ENCODE measurements around the gene EFCC1. TPM values are rescaled to one million over a fixed set of nuclear protein-coding genes. Genes with fewer than 3 reads are reported as not detected.

The EFCC1 gene
- total RNA-seq, 1 experiment from 2014 or later: 1.0 TPM

- TF ChIP-seq ELF1 (IDR thresholded peaks at IDR 0.05; ENCODE audit: borderline replicate concordance, low read depth) (no peak), CBX3 (IDR thresholded peaks at IDR 0.05; ENCODE audit: low read depth) (no peak), ATF3 (IDR thresholded peaks at IDR 0.05) (no peak), CTCF (IDR thresholded peaks at IDR 0.05 in 2 of 3, conservative IDR thresholded peaks at IDR 0.05 in 1 of 3; ENCODE audit: borderline replicate concordance in 1 of 3, insufficient read depth in 1 of 3, low read depth in 2 of 3, low read length in 2 of 3) (no peak)
These were observed 80.9 kb downstream of the EFCC1 start (continued) for GRCh38 chr3:129082026-129082425.

GRCh38 chr3:129084501-129084900 is 83.4 kb downstream of the EFCC1 start:
- no peaks in the 10 kb centered on the region for H3K9me2 ChIP-seq (ENCODE audit: insufficient read depth)
- no peak overlapping the region for H3K27ac ChIP-seq (ENCODE audit: low read depth, low read length)
- no peak overlapping the region for H2AFZ ChIP-seq (ENCODE audit: low read depth, low read length, poor library complexity, severe bottlenecking)
- ATAC-seq (no peak), DNase-seq (ENCODE audit: low read depth, low spot score) (no peak)
- no peaks in the 10 kb centered on the region for H3K36me3 ChIP-seq (ENCODE audit: control insufficient read depth in 1 of 2, insufficient read depth in 2 of 2, low read length in 2 of 2)
- ChIA-PET POLR2A (no interaction called here), CTCF (no interaction called here), RAD21 (ENCODE audit: low non-redundant PET in 1 of 2, low total read pairs in 2 of 2, uncharacterized antibody in 2 of 2, unreplicated experiment in 2 of 2) (no interaction called here)
- TF ChIP-seq ZNF274 (IDR thresholded peaks at IDR 0.05; ENCODE audit: low read depth, low read length): no peak
- no peak for TF ChIP-seq EGR1 (IDR thresholded peaks at IDR 0.05; ENCODE audit: low read depth)
- TF ChIP-seq YY1 (IDR thresholded peaks at IDR 0.05; ENCODE audit: extremely low read depth, insufficient replicate concordance, low read depth, low read length): no peak
- no peak for TF ChIP-seq EZH2 (IDR thresholded peaks at IDR 0.05)
- TF ChIP-seq ATF3 (IDR thresholded peaks at IDR 0.05): no peak
- TF ChIP-seq CTCF (IDR thresholded peaks at IDR 0.05 in 2 of 3, conservative IDR thresholded peaks at IDR 0.05 in 1 of 3; ENCODE audit: borderline replicate concordance in 1 of 3, insufficient read depth in 1 of 3, low read depth in 2 of 3, low read length in 2 of 3): no peak
- TF ChIP-seq SIN3A (IDR thresholded peaks at IDR 0.05; ENCODE audit: low read depth): no peak
- no peak for TF ChIP-seq JUND (IDR thresholded peaks at IDR 0.05)
- TF ChIP-seq SP1 (IDR thresholded peaks at IDR 0.05; ENCODE audit: low read depth): no peak
- no peak for TF ChIP-seq CBX3 (IDR thresholded peaks at IDR 0.05; ENCODE audit: low read depth)
- no peak overlapping the region for H3K4me2 ChIP-seq (ENCODE audit: low read length)
- no peaks in the 10 kb centered on the region for H3K4me1 ChIP-seq (ENCODE audit: control insufficient read depth in 1 of 2, insufficient read depth in 2 of 2, low read length in 2 of 2)
- no peaks in the 10 kb centered on the region for H3K79me2 ChIP-seq (ENCODE audit: insufficient read depth, low read length)
- H3K4me3 ChIP-seq (replicated peaks in 1 of 2; ENCODE audit: low read depth in 1 of 2, low read length in 2 of 2): no peak overlapping the region
- H3K27me3 ChIP-seq (ENCODE audit: insufficient read depth, low read length): no peaks in the 10 kb centered on the region
- no peak overlapping the region for H3K9ac ChIP-seq (ENCODE audit: low read length)
- no TSS peak for BruUV-seq (replicated peaks)
- H3K9me3 ChIP-seq (ENCODE audit: control insufficient read depth in 1 of 2, insufficient read depth in 1 of 2, low read depth in 1 of 2, low read length in 2 of 2): no peaks in the 10 kb centered on the region
- intact Hi-C loops (cut with micrococcal nuclease): no loop called here
- H4K20me1 ChIP-seq (ENCODE audit: insufficient read depth): no peaks in the 10 kb centered on the region
